NT2/D1 (cell line): ENCODE measurements around the gene ATF6B.

ENCODE experiments used
- DNase-seq: peaks from one replicate; pipeline ENCODE4 v3.0.0-alpha.2; 2011; ENCODE audit warnings: low read depth, low spot score
- H3K27me3 ChIP-seq: 2 replicates; pipeline ENCODE4 v1.6.0; 2011; ENCODE audit warnings: mild to moderate bottlenecking; ENCODE audit not compliant: insufficient read length, insufficient read depth
- H3K36me3 ChIP-seq: 2 replicates; pipeline ENCODE4 v1.6.1; 2011; ENCODE audit warnings: mild to moderate bottlenecking, low read length, mixed read lengths; ENCODE audit not compliant: insufficient read depth, insufficient read length
- H3K4me1 ChIP-seq: 2 replicates; pipeline ENCODE4 v1.5.1; 2011; ENCODE audit not compliant: insufficient read depth, insufficient read length
- H3K4me3 ChIP-seq: 2 replicates; pipeline ENCODE4 v1.5.1; 2011; ENCODE audit warnings: low read depth; ENCODE audit not compliant: insufficient read length
- H3K9ac ChIP-seq: 2 replicates; pipeline ENCODE4 v1.6.0; 2011; ENCODE audit warnings: low read depth; ENCODE audit not compliant: insufficient read length
- H3K9me3 ChIP-seq: 2 replicates; pipeline ENCODE4 v1.5.1; 2011; ENCODE audit warnings: mild to moderate bottlenecking, low read length; ENCODE audit not compliant: insufficient read depth
- SUZ12 ChIP-seq: IDR thresholded peaks from 2 replicates; pipeline ENCODE4 v1.6.1; 2011; ENCODE audit not compliant: insufficient read length, insufficient read depth; ENCODE audit errors: extremely low read depth
- YY1 ChIP-seq: IDR thresholded peaks from 2 replicates; pipeline ENCODE4 v1.6.1; 2011; ENCODE audit not compliant: insufficient read length, insufficient read depth
- ZNF274 ChIP-seq: IDR thresholded peaks from 2 replicates; pipeline ENCODE4 v1.6.1; 2011; ENCODE audit warnings: mild to moderate bottlenecking, low read depth, low read length

ATF6B gene

DNA sequence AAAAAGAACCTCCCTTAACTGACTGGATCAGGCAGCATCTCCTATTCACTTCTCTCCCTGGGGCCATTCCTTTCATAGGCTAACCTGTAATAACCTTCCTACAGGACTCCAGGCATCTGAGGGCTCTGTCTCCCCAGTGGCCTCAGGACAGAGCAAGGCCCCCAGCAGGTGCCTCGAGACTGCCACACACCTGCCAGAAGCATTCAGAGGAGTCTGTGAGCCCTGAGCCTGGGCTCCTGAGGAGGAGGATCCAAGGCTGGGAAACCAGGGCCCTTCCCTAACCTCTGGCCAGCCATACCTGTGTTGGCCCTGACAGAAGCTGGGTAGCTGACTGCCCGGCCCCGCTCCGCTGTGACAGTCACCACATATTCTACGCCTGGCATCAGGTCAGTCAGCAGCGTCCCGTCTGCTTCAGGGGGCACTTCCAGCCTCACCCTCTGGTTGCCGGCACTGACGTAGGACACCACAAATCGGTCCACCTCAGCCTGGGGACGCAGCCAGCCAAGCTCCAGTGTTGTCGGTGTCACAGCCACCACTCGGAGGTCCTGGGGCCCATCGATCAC, 39.5 kb downstream of the ATF6B start:
- peaks cover 7% of the 10 kb centered on the region for H3K27me3 ChIP-seq
- DNase-seq, result no peak
- H3K36me3 ChIP-seq, result no peaks in the 10 kb centered on the region
- H3K9me3 ChIP-seq, result no peaks in the 10 kb centered on the region
- H3K9ac ChIP-seq, result no peak overlapping the region
- TF ChIP-seq SUZ12 (no peak), YY1 (no peak), ZNF274 (no peak)
- peaks cover 7% of the 10 kb centered on the region for H3K4me1 ChIP-seq
- no peak overlapping the region for H3K4me3 ChIP-seq

- TF ChIP-seq ZNF274, result no peak
- no peak for TF ChIP-seq YY1
- TF ChIP-seq SUZ12, result no peak
- H3K27me3 ChIP-seq, result peaks cover 7% of the 10 kb centered on the region
- H3K4me3 ChIP-seq, result no peak overlapping the region
- peak; percentile 72 for DNase-seq
- no peak overlapping the region for H3K9ac ChIP-seq
- H3K36me3 ChIP-seq, result no peaks in the 10 kb centered on the region
- peaks cover 10% of the 10 kb centered on the region for H3K4me1 ChIP-seq
- H3K9me3 ChIP-seq, result no peaks in the 10 kb centered on the region
Measured at GRCh38 chr6:32087574-32088486, 40.2 kb downstream of the ATF6B start.

DNA sequence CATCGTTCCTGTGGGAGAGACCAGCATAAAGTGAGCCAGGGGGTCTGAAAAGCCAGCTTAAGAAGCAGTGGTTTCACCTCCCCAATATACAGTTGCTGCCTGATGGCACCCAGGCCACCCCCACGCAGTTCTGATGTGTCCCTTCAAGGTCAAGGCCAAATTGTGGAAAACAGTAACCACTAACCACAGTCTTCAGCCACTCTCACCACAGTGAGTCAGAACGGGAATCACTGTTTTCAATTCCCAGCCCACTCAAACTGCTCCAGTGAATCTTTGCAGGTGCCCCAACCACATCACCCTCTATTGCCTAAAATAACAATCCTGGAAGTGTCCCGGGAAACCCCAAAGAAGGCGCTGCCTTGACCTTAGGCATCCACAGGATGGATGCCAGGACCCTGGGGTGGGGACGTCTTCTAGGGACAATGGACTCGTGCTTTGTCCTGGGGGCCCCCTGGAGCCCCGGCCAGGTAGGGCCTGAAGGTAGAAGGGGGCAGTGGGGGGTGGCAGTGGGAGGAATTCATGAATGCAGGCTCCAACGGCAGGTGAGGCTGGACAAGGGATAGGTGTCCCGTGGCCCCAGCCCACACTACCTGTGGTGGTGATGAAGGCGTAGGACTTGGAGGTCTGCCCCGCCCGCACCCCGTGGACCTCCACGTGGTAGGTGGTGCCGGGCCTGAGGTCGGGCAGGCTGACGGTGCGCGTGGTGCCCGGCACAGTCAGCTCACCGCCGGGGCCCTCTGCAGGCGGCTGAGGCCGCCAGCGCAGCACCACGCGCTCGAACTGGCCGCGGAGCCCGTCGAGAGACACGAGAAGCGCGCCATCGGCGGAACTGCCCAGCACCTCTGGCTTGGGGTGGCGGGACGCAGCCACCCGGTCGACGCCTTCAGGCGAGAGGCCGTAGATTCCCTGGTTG, 41.1 kb downstream of the ATF6B start:
- Histone ChIP-seq H3K9me3 (no peaks in the 10 kb centered on the region), H3K4me1 (peaks cover 11% of the 10 kb centered on the region), H3K27me3 (peaks cover 7% of the 10 kb centered on the region), H3K36me3 (no peaks in the 10 kb centered on the region), H3K9ac (peak overlapping the region; percentile 61), H3K4me3 (peak overlapping the region; percentile 4)
- no peak for TF ChIP-seq ZNF274
- TF ChIP-seq YY1, result no peak
- TF ChIP-seq SUZ12, result no peak
- DNase-seq, result no peak

- peaks cover 11% of the 10 kb centered on the region for H3K4me1 ChIP-seq
Measured at GRCh38 chr6:32085759-32086459, 42.1 kb downstream of the ATF6B start.

DNA sequence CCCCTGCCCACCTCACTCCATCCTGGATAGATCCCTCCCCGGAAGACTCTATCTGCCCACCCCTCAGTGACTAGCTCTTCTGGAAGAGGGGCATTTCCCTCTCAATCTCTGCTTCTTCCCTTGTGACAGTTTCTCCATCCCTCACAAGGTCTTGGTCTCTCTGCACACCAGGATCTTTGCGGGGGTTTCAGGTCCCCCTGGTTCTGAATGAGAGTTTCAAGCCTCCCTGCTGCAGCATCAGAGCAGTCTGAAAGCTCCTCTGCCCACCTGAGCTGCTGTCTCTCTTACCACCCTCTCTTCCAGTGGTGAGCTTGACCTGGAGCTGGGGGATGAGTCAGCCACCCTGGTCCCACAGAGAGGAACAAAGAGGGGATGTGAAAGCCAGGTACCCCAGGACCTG, 43.3 kb downstream of the ATF6B start:
- no peaks in the 10 kb centered on the region for H3K36me3 ChIP-seq

More at GRCh38 chr6:32085759-32086459, 42.1 kb downstream of the ATF6B start:
- DNase-seq, result no peak
- H3K27me3 ChIP-seq, result peaks cover 7% of the 10 kb centered on the region
- TF ChIP-seq ZNF274 (no peak), YY1 (no peak), SUZ12 (no peak)
- no peak overlapping the region for H3K9ac ChIP-seq
- no peaks in the 10 kb centered on the region for H3K36me3 ChIP-seq
- no peak overlapping the region for H3K4me3 ChIP-seq
- no peaks in the 10 kb centered on the region for H3K9me3 ChIP-seq

DNA sequence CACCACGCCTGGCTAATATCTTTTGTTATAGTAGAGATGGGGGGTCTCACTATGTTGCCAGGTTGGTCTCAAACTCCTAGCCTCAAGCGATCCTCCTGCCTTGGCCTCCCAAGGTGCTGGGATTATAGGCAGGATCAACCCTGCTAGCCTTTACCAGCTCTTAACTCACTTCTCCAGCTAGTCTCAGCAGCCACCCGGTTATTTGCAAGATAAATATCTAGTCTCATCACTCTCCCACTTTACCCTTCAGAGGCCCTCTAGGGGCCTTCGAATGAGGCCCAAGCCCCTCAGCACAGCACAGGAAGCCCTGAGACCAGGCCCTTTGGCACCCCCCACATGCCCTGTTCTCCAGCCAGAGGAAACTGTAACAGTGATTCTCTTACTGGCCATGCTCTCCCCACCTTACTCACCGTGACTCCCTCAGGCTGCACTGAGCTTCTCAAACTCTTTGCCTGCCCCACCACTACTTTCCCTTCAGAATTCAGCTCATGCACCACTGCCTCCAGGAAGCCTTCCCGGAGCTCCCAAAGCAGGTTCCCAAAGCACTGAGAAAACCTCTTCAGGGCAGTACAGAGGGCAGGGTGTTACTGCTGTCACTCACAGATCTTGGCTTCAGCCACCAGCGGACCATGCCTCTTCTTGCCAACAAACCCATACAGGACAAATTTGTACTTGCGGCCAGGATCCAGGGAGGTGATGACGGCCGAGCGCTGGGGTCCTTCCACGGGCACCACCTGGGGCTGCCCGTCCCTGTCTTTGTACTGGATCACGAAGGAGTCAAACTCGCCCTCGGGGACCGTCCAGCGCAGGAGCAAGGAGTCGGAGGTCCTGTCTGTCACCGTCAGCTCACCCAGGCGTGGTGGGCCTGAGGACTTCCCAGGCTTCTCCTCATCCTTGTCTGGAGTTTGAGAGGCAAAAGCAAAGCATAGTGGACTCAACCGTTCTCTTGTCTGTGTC, 44.0 kb downstream of the ATF6B start:
- no peak overlapping the region for H3K9ac ChIP-seq
- H3K4me3 ChIP-seq, result no peak overlapping the region
- peaks cover 14% of the 10 kb centered on the region for H3K4me1 ChIP-seq
- H3K27me3 ChIP-seq, result peaks cover 7% of the 10 kb centered on the region
- no peaks in the 10 kb centered on the region for H3K36me3 ChIP-seq
- no peak for TF ChIP-seq YY1
- TF ChIP-seq ZNF274, result no peak
- no peak for TF ChIP-seq SUZ12
- no peak for DNase-seq
- H3K9me3 ChIP-seq, result no peaks in the 10 kb centered on the region

More for the DNA sequence above, 43.3 kb downstream of the ATF6B start:
- H3K27me3 ChIP-seq, result peaks cover 7% of the 10 kb centered on the region
- H3K4me3 ChIP-seq, result no peak overlapping the region
- no peak for TF ChIP-seq ZNF274
- TF ChIP-seq SUZ12, result no peak
- no peak for TF ChIP-seq YY1
- H3K4me1 ChIP-seq, result peaks cover 11% of the 10 kb centered on the region
- no peak overlapping the region for H3K9ac ChIP-seq
- no peak for DNase-seq
- no peaks in the 10 kb centered on the region for H3K9me3 ChIP-seq
